PC-3 (cell line): ENCODE measurements around the gene PFKFB1. TPM values are rescaled to one million over a fixed set of nuclear protein-coding genes. Genes with fewer than 3 reads are reported as not detected.

Experiments used
- ATAC-seq: fragments of 200-7000 bp; cut with Tn5 transposase; 2 replicates; pipeline ENCODE4 v1.9.1; 2020; ENCODE audit warnings: mild to moderate bottlenecking, moderate library complexity
- BruUV-seq: library from RNA; stranded (reverse); fragments of 400-500 nt; replicated peaks from 2 replicates; lab custom pipeline; 2021; lab: Mats Ljungman, UMichigan
- CTCF ChIA-PET: fragments of 300-600 bp; sonication (Branson Sonifier 250); formaldehyde crosslinking; loops from one replicate; lab custom pipeline; 2022; ENCODE audit warnings: antibody characterized with exemption; lab: Charles Lee
- POLR2A ChIA-PET: fragments of 300-600 bp; sonication (Branson Sonifier 250); formaldehyde crosslinking; loops from one replicate; lab custom pipeline; 2022; ENCODE audit warnings: antibody characterized with exemption; ENCODE audit not compliant: unreplicated experiment; lab: Charles Lee
- DNase-seq: peaks from one replicate; pipeline ENCODE4 v3.0.0-alpha.2; 2015
- H2AFZ ChIP-seq: fragments of 300-600 bp; sonication (generic); 2 replicates; pipeline ENCODE4 v1.6.0; 2016; ENCODE audit warnings: antibody characterized with exemption, low read length
- H3F3A ChIP-seq: fragments of 300-600 bp; sonication (generic); one replicate; pipeline ENCODE4 v1.6.0; 2017; ENCODE audit warnings: antibody characterized with exemption, low read length, control low read depth, mild to moderate bottlenecking; ENCODE audit not compliant: unreplicated experiment
- H3K27ac ChIP-seq: fragments of 300-600 bp; sonication (generic); 2 replicates; pipeline ENCODE4 v1.5.1; 2016; ENCODE audit warnings: mild to moderate bottlenecking, low read length
- H3K27me3 ChIP-seq: fragments of 300-600 bp; sonication (generic); 2 replicates; pipeline ENCODE4 v1.6.1; 2016; ENCODE audit warnings: low read length, mixed read lengths
- H3K36me3 ChIP-seq: fragments of 300-600 bp; sonication (generic); 2 replicates; pipeline ENCODE4 v1.6.1; 2016; ENCODE audit warnings: low read depth, mixed run types, low read length, mixed read lengths
- H3K4me1 ChIP-seq: fragments of 300-600 bp; sonication (generic); 2 replicates; pipeline ENCODE4 v1.5.1; 2016; ENCODE audit warnings: low read length; ENCODE audit not compliant: insufficient read depth
- H3K4me2 ChIP-seq: fragments of 300-600 bp; sonication (generic); 2 replicates; pipeline ENCODE4 v1.6.0; 2016; ENCODE audit warnings: low read length
- H3K4me3 ChIP-seq: fragments of 300-600 bp; sonication (generic); 2 replicates; pipeline ENCODE4 v1.5.1; 2016; ENCODE audit warnings: mild to moderate bottlenecking, low read length, mixed read lengths
- H3K79me2 ChIP-seq: fragments of 300-600 bp; sonication (generic); 2 replicates; pipeline ENCODE4 v1.6.1; 2017; ENCODE audit warnings: low read length, mixed read lengths
- H3K9ac ChIP-seq: fragments of 300-600 bp; sonication (generic); 2 replicates; pipeline ENCODE4 v1.6.0; 2016; ENCODE audit warnings: mild to moderate bottlenecking, low read length
- H3K9me2 ChIP-seq: fragments of 300-600 bp; sonication (generic); replicated peaks from 2 replicates; pipeline ENCODE4 v1.6.1; 2016; ENCODE audit warnings: mixed run types, low read length, mixed read lengths
- H3K9me3 ChIP-seq: fragments of 300-600 bp; sonication (generic); 2 replicates; pipeline ENCODE4 v1.6.1; 2016; ENCODE audit warnings: low read length, mixed read lengths
- H4K20me1 ChIP-seq: fragments of 300-600 bp; sonication (generic); 2 replicates; pipeline ENCODE4 v1.6.1; 2016; ENCODE audit warnings: low read length, mixed read lengths
- CTCF ChIP-seq: fragments of 300-600 bp; sonication (generic); conservative IDR thresholded peaks from 2 replicates; pipeline ENCODE4 v1.5.1; 2017; ENCODE audit warnings: antibody characterized with exemption, low read depth, mild to moderate bottlenecking, low read length
- EZH2 ChIP-seq: fragments of 300-600 bp; sonication (generic); IDR thresholded peaks from one replicate; pipeline ENCODE4 v1.6.1; 2017; ENCODE audit warnings: antibody characterized with exemption, mild to moderate bottlenecking, low read length; ENCODE audit not compliant: unreplicated experiment
- EZH2phosphoT487 ChIP-seq: fragments of 300-600 bp; sonication (generic); IDR thresholded peaks from 2 replicates; pipeline ENCODE4 v1.6.1; 2018; ENCODE audit warnings: mild to moderate bottlenecking, antibody characterized with exemption, low read length, borderline replicate concordance
- intact Hi-C: fragments of 100-400 bp; cut with micrococcal nuclease; formaldehyde crosslinking; loops from 2 replicates; pipeline ENCODE4 v1.9.0; 2023
- total RNA-seq: library from RNA; depleted of rRNA; stranded (reverse); fragments of >200 nt; gene quantifications from 2 replicates; pipeline ENCODE4 v1.2.3, GENCODE V29; 2014

Gene PFKFB1
- total RNA-seq, 1 experiment from 2014 or later = 0.22 TPM

- Histone ChIP-seq H2AFZ (no peak overlapping the region), H3K9me3 (no peaks in the 10 kb centered on the region), H3K36me3 (no peaks in the 10 kb centered on the region), H3K4me2 (no peak overlapping the region), H3K27ac (no peak overlapping the region), H3K79me2 (no peaks in the 10 kb centered on the region), H3K27me3 (no peaks in the 10 kb centered on the region), H3K9me2 (no peaks in the 10 kb centered on the region), H3K9ac (no peak overlapping the region), H3K4me1 (no peaks in the 10 kb centered on the region), H3K4me3 (no peak overlapping the region), H3F3A (no peaks in the 10 kb centered on the region), H4K20me1 (no peaks in the 10 kb centered on the region)
- intact Hi-C loops = no loop called here
- DNase-seq = no peak
- TF ChIP-seq CTCF = no peak
- no peak for TF ChIP-seq EZH2phosphoT487
- no peak for TF ChIP-seq EZH2
- CTCF ChIA-PET = no interaction called here
- BruUV-seq = no TSS peak
- POLR2A ChIA-PET = no interaction called here
- ATAC-seq = no peak
These were observed 29.1 kb downstream of the PFKFB1 start for GRCh38 chrX:54964766-54965497.

GRCh38 chrX:54961750-54962149 is 32.2 kb downstream of the PFKFB1 start:
- Histone ChIP-seq H3K9me3 (no peaks in the 10 kb centered on the region), H3K9ac (no peak overlapping the region), H3K36me3 (no peaks in the 10 kb centered on the region), H3K4me2 (no peak overlapping the region), H2AFZ (no peak overlapping the region), H3K4me3 (no peak overlapping the region), H3K9me2 (no peaks in the 10 kb centered on the region), H3K79me2 (no peaks in the 10 kb centered on the region), H3F3A (no peaks in the 10 kb centered on the region), H3K27ac (no peak overlapping the region), H4K20me1 (no peaks in the 10 kb centered on the region), H3K27me3 (no peaks in the 10 kb centered on the region), H3K4me1 (no peaks in the 10 kb centered on the region)
- BruUV-seq = no TSS peak
- intact Hi-C loops = no loop called here
- ATAC-seq = no peak
- DNase-seq = no peak
- ChIA-PET CTCF (no interaction called here), POLR2A (no interaction called here)
- TF ChIP-seq EZH2 (no peak), EZH2phosphoT487 (no peak), CTCF (no peak)

GRCh38 chrX:54950730-54951375 is 43.1 kb downstream of the PFKFB1 start:
- Histone ChIP-seq H3K9me3 (no peaks in the 10 kb centered on the region), H4K20me1 (no peaks in the 10 kb centered on the region), H3K4me3 (no peak overlapping the region), H3K79me2 (no peaks in the 10 kb centered on the region), H3K27me3 (no peaks in the 10 kb centered on the region), H3K36me3 (no peaks in the 10 kb centered on the region), H3K4me2 (no peak overlapping the region), H2AFZ (no peak overlapping the region), H3K9ac (no peak overlapping the region), H3K9me2 (no peaks in the 10 kb centered on the region), H3K27ac (no peak overlapping the region), H3F3A (no peaks in the 10 kb centered on the region), H3K4me1 (no peaks in the 10 kb centered on the region)
- TF ChIP-seq EZH2phosphoT487 = no peak
- no peak for TF ChIP-seq CTCF
- TF ChIP-seq EZH2 = no peak
- no peak for ATAC-seq
- POLR2A ChIA-PET = no interaction called here
- CTCF ChIA-PET = no interaction called here
- intact Hi-C loops = no loop called here
- no TSS peak for BruUV-seq
- DNase-seq = no peak
